ENCODE results near the gene MRAS. TPM values are rescaled to one million over a fixed set of nuclear protein-coding genes. Genes with fewer than 3 reads are reported as not detected.

Gene MRAS
- total and polyA plus RNA-seq, 2 of the 4 experiments (the other 2 are of a cell fraction) = 59.3 to 60.6 TPM

DNA sequence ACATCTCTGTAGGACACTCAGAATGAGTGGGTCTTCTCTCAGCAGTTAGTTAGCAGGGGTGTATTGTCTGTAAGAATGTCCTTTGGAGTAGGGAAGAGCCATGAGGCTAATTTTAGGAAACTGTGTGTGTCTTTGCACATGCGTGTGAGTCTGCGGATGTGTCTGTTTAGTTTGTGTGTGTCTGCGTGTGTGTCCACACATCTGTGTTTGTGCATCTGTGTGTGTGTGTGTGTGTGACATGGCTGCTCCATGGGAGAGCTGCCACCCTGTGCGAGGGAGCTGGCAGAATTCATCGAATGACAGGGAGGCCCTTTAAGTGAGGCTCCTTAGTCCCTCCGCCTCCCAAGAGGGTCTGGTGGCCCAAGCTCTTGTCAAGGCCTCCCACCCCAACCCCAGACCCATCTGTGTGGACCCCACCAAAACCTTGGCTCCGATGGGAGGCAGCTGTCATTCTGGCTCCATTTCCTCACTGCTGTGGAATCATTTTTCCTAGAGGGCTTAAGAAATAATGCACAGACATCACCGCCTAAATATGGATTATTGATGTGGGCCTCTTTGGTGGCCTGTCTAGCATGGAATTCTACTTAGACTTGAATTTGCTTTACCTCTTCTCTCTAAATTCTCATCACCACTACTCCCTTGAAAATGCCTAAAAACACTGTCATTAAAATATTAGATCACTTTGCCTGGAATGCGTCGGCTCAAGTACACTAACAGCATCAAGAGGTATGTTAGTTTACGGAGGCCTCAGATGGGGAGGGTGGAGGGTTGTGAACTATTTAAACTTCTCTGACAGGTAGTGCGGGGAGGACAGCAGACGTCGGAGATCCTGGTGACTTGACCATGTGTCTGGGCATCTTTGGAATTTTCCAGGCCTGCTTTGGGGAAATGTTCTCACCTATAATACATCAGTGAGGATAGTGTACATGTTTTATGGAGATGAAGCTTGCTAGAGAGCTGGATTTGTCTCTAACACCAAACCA lies 95.4 kb downstream of the MRAS start:
- no peak overlapping the region for H3K27ac ChIP-seq (ENCODE audit: insufficient read depth, low read length)
- no peak overlapping the region for H3K9ac ChIP-seq (ENCODE audit: low read depth, low read length)
- H3K56ac ChIP-seq (ENCODE audit: extremely low read depth, insufficient read depth, low read length) = no peak overlapping the region
- no peak overlapping the region for H4K5ac ChIP-seq (ENCODE audit: low read depth, low read length)
- ATAC-seq (ENCODE audit: low read depth) = no peak
- in situ Hi-C loops (cut with MboI; ENCODE audit: low sequenced_read_pairs) = no loop called here
- H2BK20ac ChIP-seq (ENCODE audit: low read depth, low read length) = no peak overlapping the region
- no peaks in the 10 kb centered on the region for H4K20me1 ChIP-seq (ENCODE audit: insufficient read depth, low read length)
- no peak overlapping the region for H2AK5ac ChIP-seq (ENCODE audit: low read depth, low read length)
- H2BK5ac ChIP-seq (ENCODE audit: low read depth, low read length, poor library complexity, severe bottlenecking) = no peak overlapping the region
- H2BK120ac ChIP-seq (ENCODE audit: low read depth, low read length) = no peak overlapping the region
- H2AK9ac ChIP-seq (replicated peaks; ENCODE audit: low read depth, low read length, poor library complexity) = no peak overlapping the region
- ChIA-PET CTCF (interaction anchor here (1.5 kb wide), 1 partner anchor 35 kb away, joined by 6 read pairs; no protein-coding TSS in a partner anchor), POLR2A (ENCODE audit: unreplicated experiment) (no interaction called here)
- peaks cover 7% of the 10 kb centered on the region; the same call in 1 of the 2 replicates for H3K4me1 ChIP-seq (ENCODE audit: control insufficient read depth, insufficient read depth, low read length)
- 87% methylated on average over 3 of the region's 14 CpGs; no CpG with 5 or more reads in 1 of the 2 experiments for WGBS, 2 experiments (ENCODE audit: extremely low coverage in 2 of 2, insufficient read length in 1 of 2)
- no peak overlapping the region for H3K4me3 ChIP-seq (ENCODE audit: insufficient read depth, low read depth, low read length)
- TF ChIP-seq BHLHE40 (IDR thresholded peaks at IDR 0.05; ENCODE audit: low read depth, low read length) = no peak
- no peak for TF ChIP-seq CHD1 (IDR thresholded peaks at IDR 0.05; ENCODE audit: low read depth, low read length)
- no peak for TF ChIP-seq SMC3 (IDR thresholded peaks at IDR 0.05; ENCODE audit: low read depth, low read length)
- no peak for TF ChIP-seq MXI1 (IDR thresholded peaks at IDR 0.05; ENCODE audit: borderline replicate concordance, low read depth, low read length)
- no peak for TF ChIP-seq RCOR1 (IDR thresholded peaks at IDR 0.05; ENCODE audit: insufficient replicate concordance, low read length)
- TF ChIP-seq POLR2A (IDR thresholded peaks at IDR 0.05; ENCODE audit: low read depth, low read length) = no peak
- TF ChIP-seq RAD21 (IDR thresholded peaks at IDR 0.05; ENCODE audit: low read length) = no peak
- TF ChIP-seq, protein P1, sequence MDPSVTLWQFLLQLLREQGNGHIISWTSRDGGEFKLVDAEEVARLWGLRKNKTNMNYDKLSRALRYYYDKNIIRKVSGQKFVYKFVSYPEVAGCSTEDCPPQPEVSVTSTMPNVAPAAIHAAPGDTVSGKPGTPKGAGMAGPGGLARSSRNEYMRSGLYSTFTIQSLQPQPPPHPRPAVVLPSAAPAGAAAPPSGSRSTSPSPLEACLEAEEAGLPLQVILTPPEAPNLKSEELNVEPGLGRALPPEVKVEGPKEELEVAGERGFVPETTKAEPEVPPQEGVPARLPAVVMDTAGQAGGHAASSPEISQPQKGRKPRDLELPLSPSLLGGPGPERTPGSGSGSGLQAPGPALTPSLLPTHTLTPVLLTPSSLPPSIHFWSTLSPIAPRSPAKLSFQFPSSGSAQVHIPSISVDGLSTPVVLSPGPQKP (IDR thresholded peaks at IDR 0.05; ENCODE audit: borderline replicate concordance, low read depth, low read length) = no peak
- TF ChIP-seq MAFK (IDR thresholded peaks at IDR 0.05; ENCODE audit: low read depth, low read length) = no peak
- TF ChIP-seq CEBPB (IDR thresholded peaks at IDR 0.05; ENCODE audit: low read depth, low read length) = no peak
- no peak overlapping the region for H3K4ac ChIP-seq (ENCODE audit: low read depth, low read length)
- intact Hi-C loops (cut with micrococcal nuclease) = no loop called here
- H3K9me3 ChIP-seq (ENCODE audit: control insufficient read depth, insufficient read depth, low read length) = no peaks in the 10 kb centered on the region
- no peaks in the 10 kb centered on the region for H3K79me1 ChIP-seq (ENCODE audit: low read depth in 1 of 2, low read length in 2 of 2)
- no peak overlapping the region for H3K18ac ChIP-seq (ENCODE audit: low read depth, low read length)
- H3K23ac ChIP-seq (ENCODE audit: low read depth, low read length) = no peak overlapping the region
- no TSS peak for BruUV-seq (replicated peaks)
- no peak for DNase-seq
- H4K8ac ChIP-seq (ENCODE audit: low read depth in 2 of 2, low read length in 2 of 2) = no peak overlapping the region
- H3K36me3 ChIP-seq (ENCODE audit: control insufficient read depth, insufficient read depth, low read length) = no peaks in the 10 kb centered on the region
- H3K14ac ChIP-seq (replicated peaks; ENCODE audit: low read depth, low read length) = no peak overlapping the region
- peaks cover 4% of the 10 kb centered on the region; the same call in 1 of the 2 replicates for H3K9me1 ChIP-seq (ENCODE audit: insufficient read depth, low read length)
- no peak overlapping the region for H3K4me2 ChIP-seq (ENCODE audit: low read depth, low read length)
- H2AFZ ChIP-seq (replicated peaks; ENCODE audit: low read length, poor library complexity) = no peak overlapping the region
- no peak overlapping the region for H2BK15ac ChIP-seq (ENCODE audit: low read depth, low read length)
- H3K27me3 ChIP-seq (ENCODE audit: control insufficient read depth, insufficient read depth, low read length) = peaks cover 13% of the 10 kb centered on the region
- no peak overlapping the region for H4K91ac ChIP-seq (ENCODE audit: insufficient read depth, low read depth, low read length)
- dilution Hi-C loops (cut with HindIII; ENCODE audit: low sequenced_read_pairs, unreplicated experiment) = no loop called here
